Measurements from ENCODE around the gene GNA12. TPM values are rescaled to one million over a fixed set of nuclear protein-coding genes. Genes with fewer than 3 reads are reported as not detected.

The GNA12 gene
- total and polyA plus RNA-seq, 11 donors: 10.7 to 56.5 (median 34.9) TPM

DNA sequence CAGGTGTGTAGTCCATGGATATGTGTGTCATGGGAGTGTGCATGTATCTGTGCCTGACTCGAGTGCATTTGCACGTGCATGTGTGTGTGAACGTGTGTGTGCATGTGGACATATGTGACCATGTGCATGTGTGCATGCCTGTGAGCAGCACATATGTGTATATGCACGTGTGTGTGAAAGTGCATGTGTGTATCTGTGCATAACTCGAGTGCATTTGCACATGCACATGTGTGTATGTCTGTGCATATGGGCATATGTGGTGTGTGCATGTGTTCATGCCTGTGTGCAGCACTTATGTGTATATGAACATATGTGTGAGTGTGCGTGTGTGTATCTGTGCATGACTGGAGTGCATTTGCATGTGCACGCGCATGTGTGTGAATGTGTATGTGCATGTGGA lies 35.2 kb upstream of the GNA12 start:
- no peak for TF ChIP-seq POLR2A (IDR thresholded peaks at IDR 0.05)
- TF ChIP-seq, protein P1, sequence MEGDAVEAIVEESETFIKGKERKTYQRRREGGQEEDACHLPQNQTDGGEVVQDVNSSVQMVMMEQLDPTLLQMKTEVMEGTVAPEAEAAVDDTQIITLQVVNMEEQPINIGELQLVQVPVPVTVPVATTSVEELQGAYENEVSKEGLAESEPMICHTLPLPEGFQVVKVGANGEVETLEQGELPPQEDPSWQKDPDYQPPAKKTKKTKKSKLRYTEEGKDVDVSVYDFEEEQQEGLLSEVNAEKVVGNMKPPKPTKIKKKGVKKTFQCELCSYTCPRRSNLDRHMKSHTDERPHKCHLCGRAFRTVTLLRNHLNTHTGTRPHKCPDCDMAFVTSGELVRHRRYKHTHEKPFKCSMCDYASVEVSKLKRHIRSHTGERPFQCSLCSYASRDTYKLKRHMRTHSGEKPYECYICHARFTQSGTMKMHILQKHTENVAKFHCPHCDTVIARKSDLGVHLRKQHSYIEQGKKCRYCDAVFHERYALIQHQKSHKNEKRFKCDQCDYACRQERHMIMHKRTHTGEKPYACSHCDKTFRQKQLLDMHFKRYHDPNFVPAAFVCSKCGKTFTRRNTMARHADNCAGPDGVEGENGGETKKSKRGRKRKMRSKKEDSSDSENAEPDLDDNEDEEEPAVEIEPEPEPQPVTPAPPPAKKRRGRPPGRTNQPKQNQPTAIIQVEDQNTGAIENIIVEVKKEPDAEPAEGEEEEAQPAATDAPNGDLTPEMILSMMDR (IDR thresholded peaks at IDR 0.05): no peak

DNA sequence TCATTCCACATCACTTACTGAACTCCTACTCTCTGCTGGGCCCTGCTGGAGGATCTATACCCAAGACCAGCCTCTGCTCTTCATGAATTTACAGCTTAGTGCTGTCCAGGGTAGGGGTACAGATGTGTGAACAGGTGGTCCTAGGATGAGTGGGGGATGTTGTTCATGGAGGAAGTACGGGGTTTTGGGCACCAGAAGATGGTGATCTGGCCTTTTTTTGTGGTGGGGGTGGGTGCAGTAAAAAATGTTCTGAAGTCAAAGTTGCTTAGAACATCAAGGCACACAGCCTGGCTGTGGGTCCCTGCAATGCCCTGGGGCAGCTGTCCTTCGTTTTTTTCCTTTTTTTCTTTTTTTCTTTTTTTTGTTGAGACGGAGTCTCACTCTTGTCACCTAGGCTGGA lies 34.2 kb upstream of the GNA12 start:
- Histone ChIP-seq H3K27ac (no peak overlapping the region), H3K4me1 (peaks cover 0 to 7% (median 0%) of the 10 kb centered on the region in 12 donors), H3K27me3 (no peaks in the 10 kb centered on the region), H3K4me3 (no peak overlapping the region), H3K36me3 (no peaks in the 10 kb centered on the region), H3K9me3 (no peaks in the 10 kb centered on the region)
- ATAC-seq (no peak), DNase-seq (no peak)
- intact Hi-C loops (cut with DNase I): loop anchor here in 1 of 10 donors (10.0 kb wide), 1 partner anchor 1026 kb away; no protein-coding TSS in a partner anchor
- TF ChIP-seq POLR2A (IDR thresholded peaks at IDR 0.05): no peak
- TF ChIP-seq, protein P1 (IDR thresholded peaks at IDR 0.05): no peak
- WGBS, 4 donors: 70 to 80% (median 73%) methylated on average over 3 of the region's 3 CpGs

More for the DNA sequence above, 35.2 kb upstream of the GNA12 start:
- no peak for ATAC-seq
- Histone ChIP-seq H3K27ac (no peak overlapping the region), H3K4me1 (peaks cover 0 to 7% (median 0%) of the 10 kb centered on the region in 12 donors), H3K4me3 (no peak overlapping the region), H3K9me3 (no peaks in the 10 kb centered on the region), H3K27me3 (no peaks in the 10 kb centered on the region), H3K36me3 (no peaks in the 10 kb centered on the region)
- WGBS, 4 donors: 91 to 94% (median 92%) methylated on average over 2 to 8 of the region's 8 CpGs
- intact Hi-C loops (cut with DNase I): loop anchor here in 1 of 10 donors (10.0 kb wide), 1 partner anchor 1025 kb away; no protein-coding TSS in a partner anchor
- no peak for DNase-seq

DNA sequence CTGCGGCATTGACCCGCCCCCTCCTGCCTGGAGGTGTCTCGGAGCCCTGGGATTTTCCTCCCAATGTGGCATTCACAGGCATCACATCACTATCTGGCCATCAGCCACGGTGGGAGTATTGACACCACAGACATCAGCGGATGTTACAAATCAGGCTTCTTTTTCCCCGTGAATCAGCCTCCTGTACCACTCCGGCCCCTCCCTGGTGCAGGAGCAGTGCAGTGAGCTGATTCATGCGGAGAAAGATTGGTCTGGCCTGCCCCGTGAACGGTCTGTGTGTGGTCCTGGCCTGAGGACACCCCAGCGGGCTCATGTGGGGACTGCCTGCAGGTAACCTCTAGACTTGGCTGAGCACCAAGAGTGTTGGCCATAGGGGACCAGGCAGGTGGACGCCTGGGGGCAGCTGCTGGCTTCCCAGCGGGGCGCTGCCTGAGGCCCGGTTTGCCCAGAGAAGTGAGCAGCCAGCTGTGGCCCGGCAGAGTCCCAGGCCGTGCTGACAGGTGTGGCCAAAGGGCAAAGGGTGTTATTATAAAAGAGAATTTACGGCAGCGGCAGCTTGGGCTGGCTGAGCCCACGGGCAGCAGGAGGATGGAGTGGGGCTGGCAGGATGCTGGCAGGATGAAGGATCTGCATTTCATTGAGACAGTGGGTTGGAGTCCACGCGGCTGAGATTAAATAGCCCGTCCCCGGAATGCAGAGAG lies 32.1 kb upstream of the GNA12 start:
- 76 to 84% (median 77%) methylated on average over 21 to 24 of the region's 24 CpGs for WGBS, 4 donors
- ATAC-seq (no peak), DNase-seq (no peak)
- Histone ChIP-seq H3K4me3 (no peak overlapping the region), H3K4me1 (peaks cover 0 to 9% (median 0%) of the 10 kb centered on the region in 12 donors), H3K36me3 (no peaks in the 10 kb centered on the region), H3K9me3 (no peaks in the 10 kb centered on the region), H3K27ac (no peak overlapping the region), H3K27me3 (no peaks in the 10 kb centered on the region)
- TF ChIP-seq, protein P1 (IDR thresholded peaks at IDR 0.05): no peak
- TF ChIP-seq POLR2A (IDR thresholded peaks at IDR 0.05): no peak
- intact Hi-C loops (cut with DNase I): loop anchor here in 1 of 10 donors (10.0 kb wide), 1 partner anchor 1029 kb away; no protein-coding TSS in a partner anchor

DNA sequence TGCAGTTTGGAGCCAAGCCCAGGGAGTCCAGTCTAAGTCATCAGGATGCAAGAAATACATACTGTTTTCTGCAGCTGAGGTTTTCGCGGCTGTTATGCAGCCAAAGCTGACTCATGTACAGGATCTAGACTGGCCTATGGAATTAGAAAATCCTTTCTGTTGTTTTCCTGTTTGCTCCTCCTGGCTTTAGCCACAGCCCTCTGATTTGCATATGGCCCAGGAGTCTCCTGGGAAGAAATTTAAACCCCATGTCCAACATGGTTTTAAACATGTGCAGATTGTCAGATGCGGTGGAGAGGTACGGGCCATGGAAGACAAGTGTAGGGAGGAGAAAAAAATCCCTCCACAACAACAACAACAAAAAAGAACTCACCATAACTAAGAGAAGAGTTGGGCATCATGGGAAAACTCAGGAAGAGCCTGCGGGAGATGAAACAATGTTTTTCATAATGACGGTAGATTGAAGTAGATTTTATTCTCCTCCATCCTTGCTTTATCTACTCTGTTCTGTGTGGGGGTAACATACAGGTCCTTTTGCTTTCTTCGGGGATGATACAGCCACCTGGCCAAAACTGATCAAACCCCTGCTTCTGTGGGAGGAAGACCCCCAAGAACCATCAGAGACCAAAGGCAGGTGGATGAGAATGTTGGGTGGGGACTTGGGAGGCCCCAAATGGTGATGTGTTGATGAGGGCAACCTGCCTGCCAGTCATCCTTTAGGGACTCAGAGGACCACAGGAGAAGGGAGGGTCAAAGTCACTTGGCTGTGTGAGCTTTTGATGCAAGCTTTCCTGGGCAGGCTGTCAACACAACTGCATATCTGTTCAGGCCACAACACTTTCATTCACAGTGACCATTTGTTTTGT lies 29.8 kb upstream of the GNA12 start:
- H3K9me3 ChIP-seq: no peaks in the 10 kb centered on the region
- intact Hi-C loops (cut with DNase I): loop anchor here in 1 of 10 donors (10.0 kb wide), 1 partner anchor 1031 kb away; no protein-coding TSS in a partner anchor
- H3K4me1 ChIP-seq: peaks cover 0 to 22% (median 6%) of the 10 kb centered on the region in 12 donors
- H3K4me3 ChIP-seq: no peak overlapping the region
- TF ChIP-seq, protein P1 (IDR thresholded peaks at IDR 0.05): no peak
- TF ChIP-seq POLR2A (IDR thresholded peaks at IDR 0.05): no peak
- 39 to 56% (median 51%) methylated on average over 7 of the region's 7 CpGs for WGBS, 4 donors
- H3K36me3 ChIP-seq: no peaks in the 10 kb centered on the region
- H3K27ac ChIP-seq: peak overlapping the region in 3 of 12 donors; percentile 21 to 54 (median 37)
- H3K27me3 ChIP-seq: no peaks in the 10 kb centered on the region
- no peak for DNase-seq
- ATAC-seq: peak in 1 of 4 donors; percentile 27
